ENCODE results near the gene TPM3.

GRCh38 chr1:154148807-154149206, 43.1 kb downstream of the TPM3 start:
- no peak for TF ChIP-seq CTCF (IDR thresholded peaks at IDR 0.05)
- TF ChIP-seq POLR2A (IDR thresholded peaks at IDR 0.05) = no peak
- no peak for TF ChIP-seq POLR2AphosphoS5 (IDR thresholded peaks at IDR 0.05; ENCODE audit: insufficient read depth in 1 of 2, low read depth in 1 of 2)

Data from vagina (tissue), 2 donors.